PC-3 (cell line): ENCODE data around the gene CCSER1. TPM values are rescaled to one million over a fixed set of nuclear protein-coding genes. Genes with fewer than 3 reads are reported as not detected.
"Not testable (repeated sequence)": the region's sequence is repeated elsewhere in the genome, so short reads cannot be mapped to it uniquely, and the experiment has no call there.

ENCODE experiments used
- ATAC-seq: fragments of 200-7000 bp; cut with Tn5 transposase; 2 replicates; pipeline ENCODE4 v1.9.1; 2020; ENCODE audit warnings: mild to moderate bottlenecking, moderate library complexity
- BruUV-seq: library from RNA; stranded (reverse); fragments of 400-500 nt; replicated peaks from 2 replicates; lab custom pipeline; 2021; lab: Mats Ljungman, UMichigan
- CTCF ChIA-PET: fragments of 300-600 bp; sonication (Branson Sonifier 250); formaldehyde crosslinking; loops from one replicate; lab custom pipeline; 2022; ENCODE audit warnings: antibody characterized with exemption; lab: Charles Lee
- POLR2A ChIA-PET: fragments of 300-600 bp; sonication (Branson Sonifier 250); formaldehyde crosslinking; loops from one replicate; lab custom pipeline; 2022; ENCODE audit warnings: antibody characterized with exemption; ENCODE audit not compliant: unreplicated experiment; lab: Charles Lee
- DNase-seq: peaks from one replicate; pipeline ENCODE4 v3.0.0-alpha.2; 2015
- H2AFZ ChIP-seq: fragments of 300-600 bp; sonication (generic); 2 replicates; pipeline ENCODE4 v1.6.0; 2016; ENCODE audit warnings: antibody characterized with exemption, low read length
- H3F3A ChIP-seq: fragments of 300-600 bp; sonication (generic); one replicate; pipeline ENCODE4 v1.6.0; 2017; ENCODE audit warnings: antibody characterized with exemption, low read length, control low read depth, mild to moderate bottlenecking; ENCODE audit not compliant: unreplicated experiment
- H3K27ac ChIP-seq: fragments of 300-600 bp; sonication (generic); 2 replicates; pipeline ENCODE4 v1.5.1; 2016; ENCODE audit warnings: mild to moderate bottlenecking, low read length
- H3K27me3 ChIP-seq: fragments of 300-600 bp; sonication (generic); 2 replicates; pipeline ENCODE4 v1.6.1; 2016; ENCODE audit warnings: low read length, mixed read lengths
- H3K36me3 ChIP-seq: fragments of 300-600 bp; sonication (generic); 2 replicates; pipeline ENCODE4 v1.6.1; 2016; ENCODE audit warnings: low read depth, mixed run types, low read length, mixed read lengths
- H3K4me1 ChIP-seq: fragments of 300-600 bp; sonication (generic); 2 replicates; pipeline ENCODE4 v1.5.1; 2016; ENCODE audit warnings: low read length; ENCODE audit not compliant: insufficient read depth
- H3K4me2 ChIP-seq: fragments of 300-600 bp; sonication (generic); 2 replicates; pipeline ENCODE4 v1.6.0; 2016; ENCODE audit warnings: low read length
- H3K4me3 ChIP-seq: fragments of 300-600 bp; sonication (generic); 2 replicates; pipeline ENCODE4 v1.5.1; 2016; ENCODE audit warnings: mild to moderate bottlenecking, low read length, mixed read lengths
- H3K79me2 ChIP-seq: fragments of 300-600 bp; sonication (generic); 2 replicates; pipeline ENCODE4 v1.6.1; 2017; ENCODE audit warnings: low read length, mixed read lengths
- H3K9ac ChIP-seq: fragments of 300-600 bp; sonication (generic); 2 replicates; pipeline ENCODE4 v1.6.0; 2016; ENCODE audit warnings: mild to moderate bottlenecking, low read length
- H3K9me2 ChIP-seq: fragments of 300-600 bp; sonication (generic); replicated peaks from 2 replicates; pipeline ENCODE4 v1.6.1; 2016; ENCODE audit warnings: mixed run types, low read length, mixed read lengths
- H3K9me3 ChIP-seq: fragments of 300-600 bp; sonication (generic); 2 replicates; pipeline ENCODE4 v1.6.1; 2016; ENCODE audit warnings: low read length, mixed read lengths
- H4K20me1 ChIP-seq: fragments of 300-600 bp; sonication (generic); 2 replicates; pipeline ENCODE4 v1.6.1; 2016; ENCODE audit warnings: low read length, mixed read lengths
- EZH2 ChIP-seq: fragments of 300-600 bp; sonication (generic); IDR thresholded peaks from one replicate; pipeline ENCODE4 v1.6.1; 2017; ENCODE audit warnings: antibody characterized with exemption, mild to moderate bottlenecking, low read length; ENCODE audit not compliant: unreplicated experiment
- EZH2phosphoT487 ChIP-seq: fragments of 300-600 bp; sonication (generic); IDR thresholded peaks from 2 replicates; pipeline ENCODE4 v1.6.1; 2018; ENCODE audit warnings: mild to moderate bottlenecking, antibody characterized with exemption, low read length, borderline replicate concordance
- intact Hi-C: fragments of 100-400 bp; cut with micrococcal nuclease; formaldehyde crosslinking; loops from 2 replicates; pipeline ENCODE4 v1.9.0; 2023
- total RNA-seq: library from RNA; depleted of rRNA; stranded (reverse); fragments of >200 nt; gene quantifications from 2 replicates; pipeline ENCODE4 v1.2.3, GENCODE V29; 2014
- TF ChIP-seq, protein P1 (sequence below): fragments of 300-600 bp; sonication (generic); conservative IDR thresholded peaks from 2 replicates; pipeline ENCODE4 v1.5.1; 2017; ENCODE audit warnings: antibody characterized with exemption, low read depth, mild to moderate bottlenecking, low read length

The CCSER1 gene
- total RNA-seq, 1 experiment from 2014 or later: 6.0 TPM

DNA sequence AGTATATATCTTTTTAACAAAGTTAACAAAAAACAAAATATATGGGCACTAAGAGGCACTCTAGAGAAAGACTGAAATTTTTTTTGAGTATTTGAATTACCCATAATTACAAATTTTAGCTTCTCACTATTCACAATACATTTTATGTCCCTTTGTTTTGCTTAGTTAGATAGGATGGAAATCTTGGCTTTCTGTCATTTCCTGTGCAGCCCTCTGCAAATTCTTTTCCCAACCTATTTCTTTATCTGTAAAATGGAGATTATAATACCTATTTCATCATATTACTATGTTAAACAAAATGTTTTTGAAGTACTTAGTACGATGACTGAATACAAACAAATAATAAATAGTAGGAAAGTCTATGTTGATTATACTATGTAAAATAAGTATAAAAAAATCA lies 710.0 kb downstream of the CCSER1 start:
- Histone ChIP-seq H3K9me2 (no peaks in the 10 kb centered on the region), H3K9ac (no peak overlapping the region), H4K20me1 (no peaks in the 10 kb centered on the region), H3K27ac (no peak overlapping the region), H3K4me3 (no peak overlapping the region), H3K4me2 (no peak overlapping the region), H3K9me3 (no peaks in the 10 kb centered on the region), H2AFZ (no peak overlapping the region), H3K36me3 (no peaks in the 10 kb centered on the region), H3K4me1 (peaks cover 7% of the 10 kb centered on the region; the same call in 1 of the 2 replicates), H3F3A (no peaks in the 10 kb centered on the region), H3K27me3 (no peaks in the 10 kb centered on the region), H3K79me2 (no peaks in the 10 kb centered on the region)
- TF ChIP-seq, protein P1, sequence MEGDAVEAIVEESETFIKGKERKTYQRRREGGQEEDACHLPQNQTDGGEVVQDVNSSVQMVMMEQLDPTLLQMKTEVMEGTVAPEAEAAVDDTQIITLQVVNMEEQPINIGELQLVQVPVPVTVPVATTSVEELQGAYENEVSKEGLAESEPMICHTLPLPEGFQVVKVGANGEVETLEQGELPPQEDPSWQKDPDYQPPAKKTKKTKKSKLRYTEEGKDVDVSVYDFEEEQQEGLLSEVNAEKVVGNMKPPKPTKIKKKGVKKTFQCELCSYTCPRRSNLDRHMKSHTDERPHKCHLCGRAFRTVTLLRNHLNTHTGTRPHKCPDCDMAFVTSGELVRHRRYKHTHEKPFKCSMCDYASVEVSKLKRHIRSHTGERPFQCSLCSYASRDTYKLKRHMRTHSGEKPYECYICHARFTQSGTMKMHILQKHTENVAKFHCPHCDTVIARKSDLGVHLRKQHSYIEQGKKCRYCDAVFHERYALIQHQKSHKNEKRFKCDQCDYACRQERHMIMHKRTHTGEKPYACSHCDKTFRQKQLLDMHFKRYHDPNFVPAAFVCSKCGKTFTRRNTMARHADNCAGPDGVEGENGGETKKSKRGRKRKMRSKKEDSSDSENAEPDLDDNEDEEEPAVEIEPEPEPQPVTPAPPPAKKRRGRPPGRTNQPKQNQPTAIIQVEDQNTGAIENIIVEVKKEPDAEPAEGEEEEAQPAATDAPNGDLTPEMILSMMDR: no peak
- no peak for TF ChIP-seq EZH2phosphoT487
- no peak for TF ChIP-seq EZH2
- intact Hi-C loops: no loop called here
- no TSS peak for BruUV-seq
- ChIA-PET CTCF (no interaction called here), POLR2A (no interaction called here)
- no peak for DNase-seq
- no peak for ATAC-seq

DNA sequence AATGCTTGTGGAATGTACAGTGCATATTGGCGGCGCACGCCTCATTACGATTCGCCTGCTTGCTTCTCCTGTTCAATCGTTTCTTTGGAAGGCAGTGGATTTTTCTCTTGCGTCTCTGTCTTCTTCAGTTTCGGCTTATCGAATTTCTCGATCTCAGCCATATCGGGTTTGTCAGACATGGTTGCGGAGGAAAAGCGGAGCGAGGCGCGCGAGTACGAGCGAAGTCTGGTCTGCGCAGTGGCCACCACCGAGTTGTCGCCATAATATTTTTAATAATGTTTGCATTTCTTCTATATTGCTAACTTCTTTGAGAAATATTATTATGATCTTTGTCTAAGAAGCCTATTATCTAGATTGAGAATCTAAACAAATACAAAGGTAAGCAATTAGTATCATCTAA lies 711.7 kb downstream of the CCSER1 start:
- H3K36me3 ChIP-seq, H3F3A ChIP-seq, CTCF ChIA-PET, H3K79me2 ChIP-seq, intact Hi-C loops, H3K27me3 ChIP-seq, H3K4me3 ChIP-seq, H2AFZ ChIP-seq, ATAC-seq, H3K27ac ChIP-seq, DNase-seq, H3K9me3 ChIP-seq, H3K4me1 ChIP-seq, H3K9me2 ChIP-seq, POLR2A ChIA-PET, H3K4me2 ChIP-seq, H4K20me1 ChIP-seq, BruUV-seq, H3K9ac ChIP-seq: not testable (repeated sequence)

DNA sequence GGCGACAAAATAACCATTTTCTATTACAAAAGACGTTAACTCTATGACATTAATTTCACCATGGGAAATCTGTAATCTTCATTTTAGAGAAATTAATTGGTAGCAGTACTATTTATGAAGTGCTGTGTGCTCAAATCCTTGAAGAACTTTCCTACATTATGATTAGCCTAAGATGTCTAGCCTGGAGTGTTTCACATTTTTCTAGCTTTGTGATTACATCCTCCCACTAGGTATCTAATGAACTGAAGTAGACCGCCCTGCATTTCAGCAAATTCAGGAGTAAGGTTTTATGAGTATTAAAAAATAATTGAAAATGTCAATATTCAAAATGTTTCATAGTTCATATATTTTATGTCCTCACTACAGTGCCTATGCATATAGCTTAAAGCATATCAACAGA lies 713.1 kb downstream of the CCSER1 start:
- TF ChIP-seq, protein P1: no peak
- TF ChIP-seq EZH2 (no peak), EZH2phosphoT487 (no peak)
- no TSS peak for BruUV-seq
- H3K27me3 ChIP-seq: no peaks in the 10 kb centered on the region
- no peak overlapping the region for H3K27ac ChIP-seq
- no peak overlapping the region for H3K9ac ChIP-seq
- peaks cover 7% of the 10 kb centered on the region; the same call in 1 of the 2 replicates for H3K4me1 ChIP-seq
- DNase-seq (no peak), ATAC-seq (no peak)
- H3F3A ChIP-seq: no peaks in the 10 kb centered on the region
- H3K9me2 ChIP-seq: no peaks in the 10 kb centered on the region
- H4K20me1 ChIP-seq: no peaks in the 10 kb centered on the region
- H3K36me3 ChIP-seq: no peaks in the 10 kb centered on the region
- POLR2A ChIA-PET: no interaction called here
- H2AFZ ChIP-seq: no peak overlapping the region
- H3K4me3 ChIP-seq: no peak overlapping the region
- intact Hi-C loops: no loop called here
- H3K9me3 ChIP-seq: no peaks in the 10 kb centered on the region
- no peaks in the 10 kb centered on the region for H3K79me2 ChIP-seq
- CTCF ChIA-PET: no interaction called here
- no peak overlapping the region for H3K4me2 ChIP-seq
